A549 (cell line): ENCODE measurements around the gene C9orf152.

ENCODE experiments used
- HOXA7 ChIP-seq: fragments of 250-450 bp; sonication (Bioruptor Pico); IDR thresholded peaks from 2 replicates; pipeline ENCODE4 v1.5.0; 2020; ENCODE audit warnings: mild to moderate bottlenecking, moderate library complexity
- MYC ChIP-seq: IDR thresholded peaks from 2 replicates; pipeline ENCODE4 v1.6.1; 2012; ENCODE audit warnings: mild to moderate bottlenecking, inconsistent platforms, low read length, improper control_type of control experiment, borderline replicate concordance
- POLR2A ChIP-seq: IDR thresholded peaks from 2 replicates; pipeline ENCODE4 v1.6.1; 2012; ENCODE audit warnings: mild to moderate bottlenecking, low read length
- TF ChIP-seq, protein P1 (sequence below): fragments of >200 bp; sonication (Bioruptor Twin); formaldehyde crosslinking; IDR thresholded peaks from 3 replicates; pipeline ENCODE4 v1.5.1; 2016

GRCh38 chr9:110255034-110255462, 47.1 kb upstream of the C9orf152 start:
- TF ChIP-seq, protein P1, sequence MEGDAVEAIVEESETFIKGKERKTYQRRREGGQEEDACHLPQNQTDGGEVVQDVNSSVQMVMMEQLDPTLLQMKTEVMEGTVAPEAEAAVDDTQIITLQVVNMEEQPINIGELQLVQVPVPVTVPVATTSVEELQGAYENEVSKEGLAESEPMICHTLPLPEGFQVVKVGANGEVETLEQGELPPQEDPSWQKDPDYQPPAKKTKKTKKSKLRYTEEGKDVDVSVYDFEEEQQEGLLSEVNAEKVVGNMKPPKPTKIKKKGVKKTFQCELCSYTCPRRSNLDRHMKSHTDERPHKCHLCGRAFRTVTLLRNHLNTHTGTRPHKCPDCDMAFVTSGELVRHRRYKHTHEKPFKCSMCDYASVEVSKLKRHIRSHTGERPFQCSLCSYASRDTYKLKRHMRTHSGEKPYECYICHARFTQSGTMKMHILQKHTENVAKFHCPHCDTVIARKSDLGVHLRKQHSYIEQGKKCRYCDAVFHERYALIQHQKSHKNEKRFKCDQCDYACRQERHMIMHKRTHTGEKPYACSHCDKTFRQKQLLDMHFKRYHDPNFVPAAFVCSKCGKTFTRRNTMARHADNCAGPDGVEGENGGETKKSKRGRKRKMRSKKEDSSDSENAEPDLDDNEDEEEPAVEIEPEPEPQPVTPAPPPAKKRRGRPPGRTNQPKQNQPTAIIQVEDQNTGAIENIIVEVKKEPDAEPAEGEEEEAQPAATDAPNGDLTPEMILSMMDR: no peak
- TF ChIP-seq POLR2A (no peak), HOXA7 (CRISPR knock-in tag) (peak; percentile 72; the same call in 1 of the 2 replicates), MYC (no peak)
